HG03025 (cell line): Measurements from ENCODE around the gene ELP2.
"Not testable (repeated sequence)": the region's sequence is repeated elsewhere in the genome, so short reads cannot be mapped to it uniquely, and the experiment has no call there.

Source experiments
- ATAC-seq: cut with Tn5 transposase; IDR thresholded peaks from one replicate; pipeline ENCODE4 v1.9.1; 2021; ENCODE audit warnings: mild to moderate bottlenecking, moderate library complexity; ENCODE audit not compliant: unreplicated experiment, low FRiP score

The ELP2 gene, protein sequence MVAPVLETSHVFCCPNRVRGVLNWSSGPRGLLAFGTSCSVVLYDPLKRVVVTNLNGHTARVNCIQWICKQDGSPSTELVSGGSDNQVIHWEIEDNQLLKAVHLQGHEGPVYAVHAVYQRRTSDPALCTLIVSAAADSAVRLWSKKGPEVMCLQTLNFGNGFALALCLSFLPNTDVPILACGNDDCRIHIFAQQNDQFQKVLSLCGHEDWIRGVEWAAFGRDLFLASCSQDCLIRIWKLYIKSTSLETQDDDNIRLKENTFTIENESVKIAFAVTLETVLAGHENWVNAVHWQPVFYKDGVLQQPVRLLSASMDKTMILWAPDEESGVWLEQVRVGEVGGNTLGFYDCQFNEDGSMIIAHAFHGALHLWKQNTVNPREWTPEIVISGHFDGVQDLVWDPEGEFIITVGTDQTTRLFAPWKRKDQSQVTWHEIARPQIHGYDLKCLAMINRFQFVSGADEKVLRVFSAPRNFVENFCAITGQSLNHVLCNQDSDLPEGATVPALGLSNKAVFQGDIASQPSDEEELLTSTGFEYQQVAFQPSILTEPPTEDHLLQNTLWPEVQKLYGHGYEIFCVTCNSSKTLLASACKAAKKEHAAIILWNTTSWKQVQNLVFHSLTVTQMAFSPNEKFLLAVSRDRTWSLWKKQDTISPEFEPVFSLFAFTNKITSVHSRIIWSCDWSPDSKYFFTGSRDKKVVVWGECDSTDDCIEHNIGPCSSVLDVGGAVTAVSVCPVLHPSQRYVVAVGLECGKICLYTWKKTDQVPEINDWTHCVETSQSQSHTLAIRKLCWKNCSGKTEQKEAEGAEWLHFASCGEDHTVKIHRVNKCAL

GRCh38 chr18:36129300-36130038 is at the start of gene ELP2, which contains the start of gene SLC39A6:
Gene ELP2 (plus strand): TSS chr18:36129899. CDS start chr18:36129934, 35 bp downstream.
Gene SLC39A6 (minus strand): TSS chr18:36129340. CDS start chr18:36127007, 2,333 bp downstream.
- peak; percentile 89 for ATAC-seq

GRCh38 chr18:36081118-36081517 is 48.6 kb upstream of the ELP2 start:
- not testable (repeated sequence) for ATAC-seq

DNA sequence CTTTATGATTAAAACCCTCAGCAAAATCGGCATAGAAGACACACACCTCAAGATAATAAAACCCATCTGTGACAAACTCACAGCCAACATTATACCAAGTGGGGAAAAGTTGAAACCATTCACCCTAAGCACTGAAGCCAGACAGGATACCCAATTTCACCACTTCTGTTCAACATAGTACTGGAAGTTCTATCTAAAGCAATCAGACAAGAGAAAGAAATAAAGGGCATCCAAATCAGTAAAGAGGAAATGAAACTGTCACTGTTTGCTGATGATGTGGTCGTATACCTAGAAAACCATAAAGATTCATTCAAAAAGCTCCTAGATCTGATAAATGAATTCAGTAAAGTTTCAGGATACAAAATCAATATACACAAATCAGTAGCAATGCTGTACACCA is 46.0 kb upstream of the ELP2 start:
- no peak for ATAC-seq

- ATAC-seq, result no peak
Observed at GRCh38 chr18:36085195-36085594, 44.5 kb upstream of the ELP2 start.

DNA sequence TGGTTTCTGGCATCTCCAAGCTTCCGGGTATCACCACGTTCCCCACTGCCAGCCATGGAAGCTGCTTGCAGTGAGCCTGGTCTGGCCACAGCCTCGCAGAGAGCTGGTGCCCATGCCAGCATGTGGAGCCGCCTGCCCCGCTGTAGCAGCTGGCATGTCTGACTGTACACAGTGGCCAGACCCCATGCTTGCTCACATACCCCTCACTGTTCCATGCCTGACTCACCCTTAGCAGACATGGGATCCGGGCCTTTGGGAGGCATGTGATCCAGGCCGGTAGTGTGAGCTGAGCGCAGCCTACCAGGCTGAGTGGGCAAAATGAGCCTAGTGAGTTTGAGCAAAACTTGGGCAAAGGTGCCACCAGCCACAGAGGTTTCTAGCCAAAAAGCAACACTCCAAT is 43.5 kb upstream of the ELP2 start:
- no peak for ATAC-seq

DNA sequence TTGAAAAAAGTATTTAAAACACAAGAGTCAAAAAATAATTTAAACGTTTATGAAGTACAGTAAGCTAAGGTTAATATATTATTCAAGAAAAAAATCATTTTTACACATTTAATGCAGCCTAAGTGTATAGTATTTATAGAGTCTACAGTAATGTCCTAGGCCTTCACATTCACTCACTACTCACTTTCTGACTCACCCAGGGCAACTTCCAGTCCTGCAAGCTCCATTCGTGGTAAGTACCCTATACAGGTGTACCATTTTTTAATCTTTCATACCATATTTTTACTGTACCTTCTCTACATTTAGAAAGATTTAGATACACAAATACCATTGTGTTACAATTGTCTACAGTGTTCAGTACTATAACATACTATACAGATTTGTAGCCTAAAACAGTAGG is 41.4 kb upstream of the ELP2 start:
- no peak for ATAC-seq

DNA sequence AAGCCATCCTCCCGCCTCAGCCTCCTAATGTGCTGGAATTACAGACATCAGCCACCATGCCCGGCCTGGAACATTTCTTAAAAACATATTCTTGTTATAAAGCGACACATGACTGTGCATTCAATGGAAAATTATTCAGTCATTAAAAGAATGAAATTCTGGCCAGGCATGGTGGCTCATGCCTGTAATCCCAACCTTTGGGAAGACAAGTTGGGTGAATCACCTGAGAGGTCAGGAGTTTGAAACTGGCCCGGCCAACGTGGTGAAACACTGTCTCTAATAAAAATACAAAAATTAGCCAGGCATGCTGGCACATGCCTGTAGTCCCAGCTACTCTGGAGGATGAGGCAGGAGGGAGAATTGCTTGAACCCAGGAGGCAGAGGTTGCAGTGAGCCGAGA is 40.7 kb upstream of the ELP2 start:
- ATAC-seq, result no peak

DNA sequence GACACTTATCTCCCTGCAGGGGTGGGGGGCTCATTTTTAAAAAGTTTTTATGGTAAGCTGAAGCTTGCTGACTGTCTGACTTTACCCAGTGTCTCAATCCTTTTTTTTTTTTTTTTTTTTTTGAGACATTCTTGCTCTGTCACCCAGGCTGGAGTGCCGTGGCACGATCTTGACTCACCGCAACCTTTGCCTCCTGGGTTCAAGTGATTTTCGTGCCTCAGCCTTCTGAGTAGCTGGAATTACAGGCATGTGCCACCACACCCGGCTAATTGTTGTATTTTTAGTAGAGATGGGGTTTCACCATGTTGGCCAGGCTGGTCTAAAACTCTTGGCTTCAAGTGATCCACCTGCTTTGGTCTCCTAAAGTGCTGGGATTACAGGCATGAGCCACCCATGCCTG is 37.6 kb upstream of the ELP2 start:
- ATAC-seq, result not testable (repeated sequence)

DNA sequence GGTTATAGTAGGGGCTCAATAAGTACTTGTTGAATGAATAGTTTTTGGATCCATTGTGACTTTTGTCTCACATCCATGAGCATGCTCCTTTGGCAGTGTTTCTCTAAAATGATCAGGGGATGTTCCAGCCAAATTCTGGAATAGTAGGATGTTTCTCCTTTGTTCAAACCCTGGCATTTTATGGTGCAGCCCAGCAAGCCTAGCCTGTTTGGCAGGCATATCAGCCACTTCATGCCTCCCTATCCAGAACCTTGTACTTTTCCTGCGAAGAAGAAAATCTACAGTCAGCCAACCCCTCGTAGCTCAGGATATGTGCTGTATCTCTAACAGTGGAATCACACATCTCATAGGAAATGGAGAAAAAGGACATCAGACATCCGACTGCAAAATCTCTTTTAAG is 35.3 kb upstream of the ELP2 start:
- no peak for ATAC-seq

- no peak for ATAC-seq
Observed at GRCh38 chr18:36095936-36096519, 33.7 kb upstream of the ELP2 start.

GRCh38 chr18:36096955-36097354 is 32.7 kb upstream of the ELP2 start:
- ATAC-seq, result no peak

DNA sequence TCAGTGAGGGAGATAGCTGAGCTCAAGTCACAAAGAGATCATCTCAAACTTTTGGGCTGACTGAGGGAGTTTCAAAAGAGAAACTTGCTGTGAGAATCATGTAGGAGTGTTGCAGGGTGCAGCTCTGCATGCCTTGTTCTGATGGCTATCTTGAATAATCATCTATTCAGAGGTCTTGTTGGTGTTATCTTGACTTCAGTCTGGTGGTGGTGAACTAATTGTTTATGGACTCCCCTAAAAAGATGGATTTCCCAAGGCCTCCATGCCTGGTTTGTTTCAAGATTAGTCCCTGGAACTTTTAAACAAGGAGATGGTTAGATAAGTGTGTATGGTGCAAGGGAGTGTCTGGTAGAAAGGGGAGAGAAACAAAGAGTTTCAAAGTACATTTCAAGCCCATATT is 30.4 kb upstream of the ELP2 start:
- ATAC-seq, result no peak

DNA sequence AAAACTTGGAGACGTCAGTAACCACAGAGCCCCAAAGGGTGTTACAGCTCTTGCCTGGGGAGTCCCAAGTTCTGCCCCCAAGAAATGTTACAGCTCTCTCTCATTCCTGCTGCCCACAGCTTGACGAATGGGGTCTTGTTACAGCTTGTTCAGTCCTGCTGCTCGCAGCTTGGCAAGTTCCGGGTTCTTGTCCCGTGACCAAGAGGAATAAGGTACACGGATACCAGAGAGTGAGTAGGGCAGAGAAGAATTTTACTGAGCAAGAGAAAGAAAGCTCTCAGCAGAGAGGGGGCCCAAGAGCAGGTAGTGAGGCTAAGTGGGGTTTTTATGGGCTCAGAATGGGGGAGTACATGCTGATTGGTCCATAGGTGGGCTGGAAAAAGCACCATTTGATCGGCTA is 27.8 kb upstream of the ELP2 start:
- no peak for ATAC-seq

DNA sequence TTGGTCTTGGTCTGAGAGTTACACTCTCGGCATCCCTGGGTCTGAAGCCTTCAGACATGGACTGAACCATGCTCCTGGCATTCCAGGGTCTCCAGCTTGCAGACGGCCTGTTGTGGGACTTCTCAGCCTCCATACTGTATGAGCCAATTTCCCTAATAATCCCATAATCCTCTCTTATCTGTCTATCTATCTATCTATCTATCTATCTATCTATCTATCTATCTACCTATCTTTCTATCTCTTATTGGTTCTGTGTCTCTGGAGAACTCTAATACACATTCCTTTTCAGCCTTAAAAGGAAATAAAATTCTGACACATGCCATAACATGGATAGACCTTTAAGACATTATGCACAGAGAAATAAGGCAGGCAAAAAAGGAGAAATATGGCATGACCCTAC is 24.9 kb upstream of the ELP2 start:
- no peak for ATAC-seq

GRCh38 chr18:36107477-36107876 is 22.2 kb upstream of the ELP2 start:
- ATAC-seq, result no peak

DNA sequence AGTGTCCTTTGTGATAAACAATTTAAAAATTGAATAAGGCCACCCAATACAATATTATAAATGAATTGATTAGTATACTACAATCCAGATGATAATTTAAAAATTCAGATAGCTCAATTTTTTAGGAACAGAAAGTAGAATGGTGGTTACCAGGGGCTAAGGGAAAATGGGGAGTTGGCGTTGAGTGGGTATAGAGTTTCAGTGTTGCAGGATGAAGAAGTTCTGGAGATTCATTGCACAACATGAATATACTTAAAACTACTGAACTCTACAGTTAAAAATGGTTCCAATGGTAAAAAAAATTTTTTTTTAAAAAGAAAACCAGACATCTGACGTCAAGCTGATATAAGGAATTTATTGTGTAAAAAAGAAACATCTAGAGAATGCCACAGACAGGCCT is 21.5 kb upstream of the ELP2 start:
- no peak for ATAC-seq

- ATAC-seq, result no peak
Observed at GRCh38 chr18:36108601-36109000, 21.1 kb upstream of the ELP2 start.

- no peak for ATAC-seq
Observed at GRCh38 chr18:36109737-36110136, 20.0 kb upstream of the ELP2 start.

- ATAC-seq, result no peak
Observed at GRCh38 chr18:36112302-36112701, 17.4 kb upstream of the ELP2 start.

DNA sequence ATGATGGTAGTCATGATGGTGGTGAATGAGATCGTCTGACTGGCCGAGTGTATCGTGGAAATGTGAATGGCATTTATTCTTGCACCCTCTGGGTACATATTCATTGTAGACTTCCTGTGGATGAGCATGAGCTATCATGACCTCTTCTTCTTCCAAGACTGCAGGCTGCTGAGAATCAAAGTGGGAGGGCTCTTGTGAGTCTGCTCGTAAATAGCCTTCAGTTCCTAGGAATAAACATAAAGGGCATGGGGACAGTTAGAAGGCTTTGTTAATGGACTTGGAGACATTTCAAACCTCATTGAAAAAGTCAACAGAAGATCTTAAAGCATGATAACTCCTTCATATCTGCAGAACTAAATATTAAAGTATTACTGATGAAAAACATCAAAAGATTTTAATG is 15.4 kb upstream of the ELP2 start:
- no peak for ATAC-seq

- no peak for ATAC-seq
Observed at GRCh38 chr18:36114738-36115137, 15.0 kb upstream of the ELP2 start.
